HG03558 (cell line): ENCODE results near the gene CD209.
"Not testable (repeated sequence)": the region's sequence is repeated elsewhere in the genome, so short reads cannot be mapped to it uniquely, and the experiment has no call there.

Source experiments
- ATAC-seq: cut with Tn5 transposase; IDR thresholded peaks from one replicate; pipeline ENCODE4 v1.9.1; 2021; ENCODE audit warnings: moderate number of reproducible peaks; ENCODE audit not compliant: unreplicated experiment; ENCODE audit errors: extremely low read depth

The CD209 gene, protein sequence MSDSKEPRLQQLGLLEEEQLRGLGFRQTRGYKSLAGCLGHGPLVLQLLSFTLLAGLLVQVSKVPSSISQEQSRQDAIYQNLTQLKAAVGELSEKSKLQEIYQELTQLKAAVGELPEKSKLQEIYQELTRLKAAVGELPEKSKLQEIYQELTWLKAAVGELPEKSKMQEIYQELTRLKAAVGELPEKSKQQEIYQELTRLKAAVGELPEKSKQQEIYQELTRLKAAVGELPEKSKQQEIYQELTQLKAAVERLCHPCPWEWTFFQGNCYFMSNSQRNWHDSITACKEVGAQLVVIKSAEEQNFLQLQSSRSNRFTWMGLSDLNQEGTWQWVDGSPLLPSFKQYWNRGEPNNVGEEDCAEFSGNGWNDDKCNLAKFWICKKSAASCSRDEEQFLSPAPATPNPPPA

DNA sequence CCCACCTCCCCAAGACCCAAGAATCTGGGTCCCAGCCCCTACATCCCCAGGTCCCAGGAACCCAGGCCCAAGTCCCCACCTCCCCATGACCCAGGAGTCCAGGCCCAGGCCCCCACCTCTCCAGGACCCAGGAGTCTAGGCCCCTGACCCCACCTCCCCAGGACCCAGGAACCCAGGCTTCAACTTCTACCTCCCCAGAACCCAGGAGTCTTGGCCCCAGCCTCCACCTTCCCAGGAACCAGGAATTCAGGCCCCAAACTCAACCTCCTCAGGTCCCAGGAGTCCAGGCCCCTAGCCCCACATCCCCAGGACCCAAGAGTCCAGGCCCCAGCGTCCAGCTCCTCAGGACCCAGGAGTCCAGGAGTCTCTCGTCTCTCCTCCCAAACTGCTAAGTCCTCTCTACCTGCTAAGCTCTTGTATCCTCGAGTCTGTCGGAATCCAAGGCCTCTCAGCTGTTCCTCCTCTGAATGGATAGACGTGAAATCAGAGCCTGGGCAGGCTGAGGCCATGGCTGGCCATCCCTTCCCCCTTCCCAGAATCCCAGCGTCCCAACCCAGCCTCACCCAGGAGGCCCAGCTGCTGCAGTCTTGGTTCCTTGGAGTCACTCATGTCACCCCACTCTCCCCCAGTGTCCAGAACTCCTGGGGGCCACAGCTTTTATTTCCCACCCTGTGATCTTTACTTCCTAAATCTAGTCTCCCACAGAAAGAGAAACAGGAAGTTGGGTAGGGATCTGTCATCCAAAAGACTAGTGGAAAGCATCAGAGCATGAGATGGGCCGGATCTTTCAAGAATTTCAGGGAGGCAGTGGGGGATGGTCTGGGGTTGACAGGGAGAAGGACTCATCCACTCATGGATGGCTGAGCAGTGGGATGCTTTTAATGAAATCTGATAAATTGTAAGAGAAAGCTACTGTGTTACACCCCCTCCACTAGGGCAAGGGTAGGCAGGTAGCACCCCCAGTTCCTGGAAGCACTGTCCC lies at the start of gene CD209:
CD209 (minus strand) TSS at position 632 of the 982 bp plus-strand sequence; CDS start at position 609, 23 bp downstream.
- no peak for ATAC-seq

DNA sequence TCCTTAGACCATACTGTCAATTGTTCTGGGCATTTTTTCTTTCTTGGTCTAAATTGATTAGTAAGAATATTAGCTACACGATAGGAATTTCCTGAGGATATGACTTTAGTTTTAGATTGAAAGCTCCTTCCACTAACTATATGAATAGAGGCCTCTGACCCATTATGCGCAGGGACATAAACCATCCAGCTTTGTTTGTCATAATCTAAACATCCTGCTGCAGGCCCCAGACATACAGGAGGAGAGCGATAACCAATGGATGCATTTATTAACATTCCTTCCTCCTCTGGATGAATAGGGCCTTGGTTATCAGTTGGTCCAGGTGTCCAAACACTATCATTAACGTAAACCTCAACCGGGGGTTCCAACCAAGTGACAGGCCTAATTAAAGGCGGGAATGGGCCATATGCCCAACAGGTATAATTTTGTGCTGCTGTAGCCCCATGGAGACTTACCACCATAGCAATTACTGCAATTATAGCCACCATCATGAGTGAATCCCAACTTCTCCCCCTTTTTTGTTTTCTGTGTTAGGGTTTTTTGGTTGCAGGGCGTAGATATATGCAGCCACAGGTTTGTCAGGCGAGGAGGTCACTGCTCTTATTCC lies 48.3 kb upstream of the CD209 start:
- no peak for ATAC-seq

DNA sequence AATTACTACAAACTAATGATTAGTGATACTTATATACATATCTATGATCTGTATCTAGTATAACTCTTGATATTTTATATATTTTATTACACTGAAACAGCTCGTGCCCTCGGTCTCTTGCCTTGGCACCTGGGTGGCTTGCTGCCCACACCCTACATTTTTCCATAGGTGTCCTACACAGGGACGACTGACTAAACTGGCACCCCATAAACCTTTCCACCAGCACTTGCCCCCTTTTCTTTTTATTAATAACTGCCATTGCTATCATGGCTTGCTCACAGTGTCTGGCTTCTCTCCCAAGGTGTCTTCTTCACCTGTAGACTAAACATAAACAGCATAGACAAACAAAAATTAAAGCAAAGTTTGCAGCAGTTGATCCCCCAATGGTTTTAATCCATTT lies 46.2 kb upstream of the CD209 start:
- no peak for ATAC-seq

- ATAC-seq: not testable (repeated sequence)
Measured at GRCh38 chr19:7792701-7793100, 45.4 kb upstream of the CD209 start.

GRCh38 chr19:7792281-7792680 lies 44.9 kb upstream of the CD209 start:
- no peak for ATAC-seq

DNA sequence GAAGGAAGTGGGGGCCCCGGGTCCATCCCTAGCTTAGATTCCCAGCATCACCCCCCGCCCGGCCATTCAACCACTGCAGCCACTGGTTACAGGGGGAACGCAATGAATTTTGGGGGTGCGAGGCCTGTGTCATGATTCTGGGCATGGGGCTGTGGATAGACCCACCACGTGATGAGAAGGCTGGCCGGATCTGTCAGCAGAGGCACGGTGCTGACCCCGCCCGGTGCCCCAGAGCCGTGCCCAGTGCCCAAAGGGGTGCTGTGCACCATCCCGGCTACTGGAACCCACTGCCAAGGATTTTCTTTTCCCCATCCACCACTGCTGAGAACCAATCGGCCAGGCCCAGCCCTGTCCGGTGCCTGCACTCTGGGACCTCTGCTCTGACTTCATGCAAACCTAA lies 43.1 kb upstream of the CD209 start:
- no peak for ATAC-seq

- ATAC-seq: no peak
Measured at GRCh38 chr19:7789447-7789846, 42.1 kb upstream of the CD209 start.

GRCh38 chr19:7788933-7789323 lies 41.6 kb upstream of the CD209 start:
- no peak for ATAC-seq

- no peak for ATAC-seq
Measured at GRCh38 chr19:7788178-7788932, 41.0 kb upstream of the CD209 start.

DNA sequence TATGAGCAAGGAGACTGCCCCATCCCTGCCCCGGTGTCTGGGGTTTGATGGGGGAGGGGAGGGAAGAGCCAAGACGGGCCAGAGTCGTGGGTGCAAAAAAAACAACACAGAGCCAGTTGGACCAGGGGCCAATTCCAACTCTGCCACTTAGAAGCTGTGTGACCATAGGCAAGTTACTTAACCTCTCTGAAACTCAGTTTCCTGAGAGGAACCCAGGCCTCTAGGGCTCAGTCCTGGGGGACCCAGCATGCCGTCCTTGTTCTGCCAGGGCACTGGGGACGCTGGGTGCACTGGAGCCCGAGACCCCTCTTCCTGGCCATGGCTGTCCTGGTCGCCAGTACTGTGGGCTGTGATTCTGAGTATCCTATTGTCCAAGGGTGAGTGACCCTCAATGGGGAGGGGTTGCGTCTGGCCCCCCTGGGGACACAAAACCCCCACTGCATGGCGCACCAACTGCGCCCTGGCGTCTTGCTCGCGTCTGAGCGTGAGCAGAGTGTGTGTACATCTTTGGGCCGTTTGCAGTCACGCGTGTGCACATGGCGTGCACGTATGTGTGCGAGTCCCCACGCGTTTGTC lies 40.4 kb upstream of the CD209 start:
- no peak for ATAC-seq

DNA sequence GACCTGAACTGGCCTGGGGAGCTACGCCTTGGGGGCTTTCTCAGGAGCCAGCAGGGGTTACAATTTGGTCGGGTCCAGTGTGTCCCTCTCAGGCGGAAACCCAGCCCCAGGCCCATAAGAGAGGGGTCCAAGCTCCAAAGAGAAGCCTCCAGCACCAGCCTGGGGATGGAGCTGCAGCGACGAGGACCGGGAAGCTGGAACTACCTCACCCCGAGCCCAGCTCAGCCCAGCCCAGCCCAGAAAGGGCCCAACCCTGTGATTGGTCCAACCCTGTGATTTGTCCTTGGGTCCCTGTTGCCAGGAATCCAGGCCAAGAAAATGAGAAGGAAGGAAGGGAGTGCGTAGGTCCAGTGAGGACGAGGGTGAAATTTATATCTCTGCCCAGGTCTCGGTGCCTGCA lies 39.8 kb upstream of the CD209 start:
- ATAC-seq: no peak

DNA sequence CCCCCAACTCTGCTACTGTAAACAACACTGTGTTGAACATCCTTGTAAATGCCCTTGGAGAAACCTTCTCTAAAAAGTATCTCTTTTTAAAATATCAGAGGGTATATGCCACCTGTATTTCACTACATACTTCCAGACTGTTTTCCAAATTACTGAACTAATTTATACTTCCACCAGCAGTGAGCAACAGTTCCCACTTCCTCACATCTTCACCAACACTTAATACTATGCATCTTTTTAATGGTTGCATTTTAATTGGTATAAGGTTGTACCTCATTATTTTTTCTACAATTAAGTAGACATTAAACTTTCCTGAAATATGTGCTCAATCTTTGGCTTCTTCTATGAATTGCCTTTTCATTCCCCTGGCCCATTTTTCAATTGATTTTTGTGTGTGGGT lies 37.5 kb upstream of the CD209 start:
- no peak for ATAC-seq

GRCh38 chr19:7783991-7784423 lies 36.7 kb upstream of the CD209 start:
- ATAC-seq: no peak

DNA sequence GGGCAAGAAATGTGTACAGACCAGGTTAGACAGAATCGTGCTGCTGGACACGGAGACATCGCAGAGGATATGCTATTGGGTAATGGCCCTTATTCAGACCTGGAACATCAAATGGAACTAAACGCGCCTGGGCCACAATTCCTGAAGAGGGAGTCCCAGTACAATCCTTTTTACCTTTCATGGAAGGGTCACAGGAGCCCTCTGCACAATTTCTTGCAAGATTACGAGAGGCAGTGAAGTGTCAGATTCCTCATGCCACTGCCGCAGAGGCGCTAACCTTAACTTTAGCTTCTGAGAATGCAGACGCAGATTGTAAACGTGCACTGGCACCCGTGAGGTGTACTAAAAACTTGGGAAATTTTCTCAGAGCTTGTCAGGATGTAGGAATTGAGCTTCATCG lies 33.8 kb upstream of the CD209 start:
- no peak for ATAC-seq

DNA sequence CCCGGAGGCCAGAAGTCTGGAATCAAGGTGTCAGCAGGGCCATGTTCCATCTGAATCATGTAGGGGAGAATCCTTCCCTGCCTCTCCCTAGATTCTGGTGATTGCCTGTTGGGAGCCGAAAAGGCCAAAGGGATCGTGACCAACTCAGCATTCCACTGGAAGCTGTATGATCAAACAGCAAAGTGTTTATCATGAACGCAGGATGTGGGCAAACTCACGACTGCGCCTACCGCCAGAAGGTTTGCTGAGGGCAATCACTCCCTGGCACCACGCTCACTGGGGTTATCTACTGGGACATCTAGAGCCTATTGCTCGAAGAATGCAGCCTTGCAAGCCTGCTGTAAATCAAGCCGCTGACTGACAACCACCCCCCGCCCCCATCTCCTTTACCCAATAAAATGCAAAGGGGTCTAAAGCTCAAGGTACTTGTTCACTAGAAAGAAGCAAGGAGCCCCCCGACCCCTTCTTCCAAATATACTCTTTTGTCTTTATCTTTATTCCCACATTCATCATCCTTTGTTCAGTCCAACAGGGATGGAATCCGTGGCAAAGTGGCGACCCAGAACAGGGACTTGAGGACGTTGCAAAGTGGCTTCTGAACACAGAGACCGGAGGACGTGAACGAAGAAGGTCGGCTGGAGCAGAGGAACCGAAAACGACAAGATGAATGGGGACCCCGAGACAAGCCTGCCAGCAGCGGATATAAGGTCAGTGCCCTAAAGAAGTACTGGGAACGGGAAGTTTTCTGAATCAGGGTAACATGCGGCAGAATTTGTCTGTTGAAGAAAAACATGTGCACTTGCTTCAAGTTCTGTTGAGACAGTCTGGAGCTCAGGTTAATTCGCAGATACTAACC lies 32.5 kb upstream of the CD209 start:
- no peak for ATAC-seq

GRCh38 chr19:7778081-7778480 lies 30.7 kb upstream of the CD209 start:
- no peak for ATAC-seq

DNA sequence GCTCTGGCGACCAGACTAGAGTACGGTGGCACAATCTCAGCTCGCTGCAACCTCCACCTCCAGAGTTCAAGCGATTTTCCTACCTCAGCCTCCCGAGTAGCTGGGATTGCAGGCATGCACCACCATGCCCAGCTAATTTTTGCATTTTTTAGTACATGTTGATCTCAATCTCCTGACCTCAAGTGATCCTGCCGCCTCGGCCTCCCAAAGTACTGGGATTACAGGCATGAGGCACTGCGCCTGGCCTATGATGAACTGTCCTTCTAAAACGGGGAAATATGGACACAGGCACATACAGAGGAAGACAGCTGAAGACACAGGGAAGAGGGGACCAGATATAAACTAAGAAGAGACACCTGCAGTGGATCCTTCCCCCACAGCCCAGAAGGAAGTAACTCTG lies 28.4 kb upstream of the CD209 start:
- no peak for ATAC-seq

DNA sequence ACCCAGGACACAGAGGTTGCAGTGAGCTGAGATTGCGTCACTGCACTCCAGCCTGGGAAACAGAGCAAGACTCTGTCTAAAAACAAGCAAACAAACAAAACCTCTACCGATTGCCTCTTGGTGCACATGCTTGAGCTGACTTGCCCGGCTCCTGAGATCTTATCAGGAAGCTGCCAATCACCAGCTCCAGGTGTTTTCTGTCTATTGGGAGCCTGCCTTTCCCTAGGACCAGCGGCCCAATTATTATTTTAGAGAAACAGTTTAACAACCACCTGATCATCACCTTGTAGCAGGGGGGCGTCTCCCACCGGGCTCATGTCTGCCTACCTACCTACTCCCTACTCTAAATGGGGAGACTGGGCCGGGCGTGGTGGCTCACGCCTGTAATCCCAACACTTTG lies 26.5 kb upstream of the CD209 start:
- ATAC-seq: no peak

GRCh38 chr19:7772752-7773291 lies 25.5 kb upstream of the CD209 start:
- no peak for ATAC-seq
